ENCODE data around the gene TSPO.

DNA sequence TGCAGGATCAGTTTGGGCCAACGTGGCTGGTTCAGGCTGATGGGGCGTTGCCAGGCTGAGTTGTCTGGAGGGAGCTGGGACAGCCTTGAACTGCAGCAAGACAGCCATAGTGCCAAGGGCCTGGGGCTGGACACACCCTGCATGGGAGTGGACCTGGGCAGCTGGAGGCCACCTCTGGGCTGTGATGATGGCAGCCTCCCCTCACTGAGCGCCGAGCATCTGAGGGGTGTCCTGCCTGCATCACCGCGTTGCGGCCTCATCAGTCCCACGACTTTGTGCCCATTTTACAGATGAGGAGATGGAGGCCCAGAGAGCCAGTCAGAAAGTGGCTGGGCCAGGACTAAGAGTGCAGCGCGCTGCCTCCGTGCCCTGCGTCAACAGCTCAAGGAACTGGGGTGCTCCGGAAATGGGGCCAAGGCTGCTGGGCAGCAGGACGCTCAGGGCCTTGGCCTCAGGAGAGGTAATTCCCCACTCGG is 590 bp upstream of the TSPO start:
- TF ChIP-seq EZH2phosphoT487 (IDR thresholded peaks at IDR 0.05; ENCODE audit: low read length) = no peak
- TF ChIP-seq, protein P1, sequence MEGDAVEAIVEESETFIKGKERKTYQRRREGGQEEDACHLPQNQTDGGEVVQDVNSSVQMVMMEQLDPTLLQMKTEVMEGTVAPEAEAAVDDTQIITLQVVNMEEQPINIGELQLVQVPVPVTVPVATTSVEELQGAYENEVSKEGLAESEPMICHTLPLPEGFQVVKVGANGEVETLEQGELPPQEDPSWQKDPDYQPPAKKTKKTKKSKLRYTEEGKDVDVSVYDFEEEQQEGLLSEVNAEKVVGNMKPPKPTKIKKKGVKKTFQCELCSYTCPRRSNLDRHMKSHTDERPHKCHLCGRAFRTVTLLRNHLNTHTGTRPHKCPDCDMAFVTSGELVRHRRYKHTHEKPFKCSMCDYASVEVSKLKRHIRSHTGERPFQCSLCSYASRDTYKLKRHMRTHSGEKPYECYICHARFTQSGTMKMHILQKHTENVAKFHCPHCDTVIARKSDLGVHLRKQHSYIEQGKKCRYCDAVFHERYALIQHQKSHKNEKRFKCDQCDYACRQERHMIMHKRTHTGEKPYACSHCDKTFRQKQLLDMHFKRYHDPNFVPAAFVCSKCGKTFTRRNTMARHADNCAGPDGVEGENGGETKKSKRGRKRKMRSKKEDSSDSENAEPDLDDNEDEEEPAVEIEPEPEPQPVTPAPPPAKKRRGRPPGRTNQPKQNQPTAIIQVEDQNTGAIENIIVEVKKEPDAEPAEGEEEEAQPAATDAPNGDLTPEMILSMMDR (IDR thresholded peaks at IDR 0.05; ENCODE audit: low read length) = no peak
